NCI-H524 treated with DMSO at 0.1 percent for 48 hours (cell line): ENCODE measurements around the gene MYO3B.
A peak's percentile ranks its signal among the peaks of the same experiment; 100 is the strongest.
"Not testable (repeated sequence)": the region's sequence is repeated elsewhere in the genome, so short reads cannot be mapped to it uniquely, and the experiment has no call there.

Experiments
- DNase-seq: peaks from one replicate; lab custom pipeline; 2025; lab: John Stamatoyannopoulos, UW

MYO3B gene

DNA sequence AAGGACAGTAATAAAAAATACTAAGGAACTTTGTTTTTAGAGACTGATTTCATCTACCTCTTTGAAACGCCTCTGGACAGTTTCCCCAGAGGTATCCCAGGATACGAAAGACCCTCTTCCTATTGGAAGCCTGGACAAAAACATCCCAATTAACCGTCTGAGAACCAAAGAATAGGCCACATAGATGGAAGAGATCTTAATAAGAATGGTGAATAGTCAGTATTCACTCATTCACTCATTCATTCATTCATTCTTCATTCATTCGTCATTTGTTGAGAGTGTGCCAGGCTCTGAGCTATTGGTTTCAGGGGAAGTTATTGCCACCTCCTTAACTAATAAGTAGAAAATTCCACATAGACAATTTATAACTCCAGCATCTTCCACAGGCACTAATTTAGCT, 464.0 kb downstream of the MYO3B start:
- no peak for DNase-seq

- DNase-seq = peak; percentile 40
Observed at GRCh38 chr2:170643346-170643745, 465.4 kb downstream of the MYO3B start.

- no peak for DNase-seq
Observed at GRCh38 chr2:170647741-170648436, 469.9 kb downstream of the MYO3B start.

- no peak for DNase-seq
Observed at GRCh38 chr2:170651624-170652325, 473.8 kb downstream of the MYO3B start.

GRCh38 chr2:170652637-170653417, 474.9 kb downstream of the MYO3B start:
- DNase-seq = no peak

GRCh38 chr2:170656669-170657068, 478.7 kb downstream of the MYO3B start:
- DNase-seq = no peak

GRCh38 chr2:170660409-170660808, 482.5 kb downstream of the MYO3B start:
- DNase-seq = no peak

DNA sequence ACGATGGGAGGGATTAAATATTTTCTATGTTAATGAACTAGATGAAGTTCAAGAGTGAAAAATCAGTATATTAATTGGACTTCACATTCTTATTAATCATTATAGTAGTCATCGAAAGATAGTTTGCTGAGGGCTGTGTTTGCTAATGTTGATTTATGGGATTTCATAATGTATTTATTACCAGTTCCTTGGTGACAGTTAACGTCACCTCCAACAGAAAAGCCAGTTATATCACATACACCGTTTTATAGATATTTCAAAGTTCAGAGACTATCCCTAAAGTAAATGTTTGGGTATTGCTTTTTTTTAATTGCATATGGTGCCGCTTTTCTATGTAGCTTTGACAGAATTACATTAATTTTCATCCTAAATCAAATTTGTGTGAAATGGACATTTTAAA, 487.8 kb downstream of the MYO3B start:
- DNase-seq = no peak

DNA sequence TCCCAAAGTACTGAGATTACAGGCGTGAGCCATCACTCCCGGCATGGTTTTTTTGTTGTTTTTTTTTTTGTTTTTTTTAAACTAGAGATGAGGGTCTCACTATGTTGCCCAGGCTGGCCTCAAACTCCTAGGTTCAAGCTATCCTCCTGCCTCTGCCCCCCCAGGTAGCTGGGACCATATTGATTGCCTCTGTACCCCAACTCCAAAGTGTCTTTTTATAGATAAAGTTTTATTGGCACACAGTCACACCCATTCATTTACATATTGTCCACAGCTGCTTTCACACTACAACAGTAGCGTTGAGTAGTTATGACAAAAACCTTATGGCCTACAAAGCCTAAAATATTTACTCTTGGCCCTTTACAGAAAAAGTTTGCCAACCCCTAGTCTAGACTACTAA, 492.0 kb downstream of the MYO3B start:
- no peak for DNase-seq

GRCh38 chr2:170670651-170671050, 492.7 kb downstream of the MYO3B start:
- DNase-seq = no peak

DNA sequence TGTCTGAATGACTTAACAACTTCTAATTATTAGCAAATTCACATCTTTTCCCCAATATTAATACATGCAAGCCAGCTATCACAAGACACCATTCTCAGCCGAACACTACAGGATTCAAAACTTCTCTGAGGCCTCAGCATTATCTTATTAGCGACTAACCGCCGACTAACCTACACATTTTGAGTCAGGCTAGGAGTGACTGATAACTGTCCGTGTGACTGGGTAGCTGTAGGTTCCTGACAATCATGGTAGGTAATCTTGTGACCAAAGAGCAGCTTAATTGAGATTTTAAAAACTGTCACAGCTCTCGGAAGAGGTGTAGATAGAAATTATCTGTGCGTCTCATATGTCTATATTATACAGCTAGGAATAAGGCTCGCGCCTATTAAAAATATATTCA, 493.1 kb downstream of the MYO3B start:
- DNase-seq = no peak

DNA sequence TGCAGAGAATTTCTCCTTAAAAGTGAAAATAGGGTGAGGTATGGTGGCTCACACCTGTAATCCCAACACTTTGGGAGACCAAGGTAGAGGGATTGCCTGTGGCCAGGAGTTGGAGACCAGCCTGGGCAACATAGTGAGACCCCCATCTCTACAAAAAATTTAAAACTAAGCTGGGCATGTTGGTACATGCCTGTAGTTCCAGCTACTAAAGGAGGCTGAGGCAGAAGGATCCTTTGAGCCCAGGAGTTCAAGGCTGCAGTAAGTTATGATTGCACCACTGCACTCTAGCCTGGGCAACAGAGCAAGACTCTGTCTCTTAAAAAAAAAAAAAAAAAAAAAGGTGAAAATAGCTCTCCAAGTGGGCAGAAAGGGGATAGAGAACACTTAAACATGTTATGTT, 496.3 kb downstream of the MYO3B start:
- DNase-seq = not testable (repeated sequence)

- no peak for DNase-seq
Observed at GRCh38 chr2:170675701-170676100, 497.8 kb downstream of the MYO3B start.

DNA sequence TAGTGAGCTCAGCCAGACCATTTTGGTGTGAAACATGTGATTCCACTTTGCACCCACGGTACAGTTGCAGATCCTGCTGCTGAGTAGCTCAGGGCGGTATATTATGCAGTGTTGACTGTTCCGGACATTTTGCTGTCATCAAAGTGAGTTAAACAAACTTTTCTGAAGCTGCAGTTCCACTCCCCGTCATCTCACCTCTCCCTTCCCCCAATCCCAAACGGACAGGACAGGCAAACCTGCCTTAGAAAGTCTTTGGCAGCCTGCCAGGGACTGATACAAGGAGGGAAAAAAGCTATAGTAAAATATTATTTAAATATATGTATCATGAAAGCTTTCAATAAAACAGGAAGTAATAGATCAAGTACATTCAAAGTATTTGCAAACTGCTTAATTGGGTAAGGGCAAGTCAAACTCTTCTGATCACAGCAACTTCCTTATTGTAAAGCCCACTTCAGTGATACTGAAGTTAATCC, 501.7 kb downstream of the MYO3B start:
- DNase-seq = peak; percentile 52

DNA sequence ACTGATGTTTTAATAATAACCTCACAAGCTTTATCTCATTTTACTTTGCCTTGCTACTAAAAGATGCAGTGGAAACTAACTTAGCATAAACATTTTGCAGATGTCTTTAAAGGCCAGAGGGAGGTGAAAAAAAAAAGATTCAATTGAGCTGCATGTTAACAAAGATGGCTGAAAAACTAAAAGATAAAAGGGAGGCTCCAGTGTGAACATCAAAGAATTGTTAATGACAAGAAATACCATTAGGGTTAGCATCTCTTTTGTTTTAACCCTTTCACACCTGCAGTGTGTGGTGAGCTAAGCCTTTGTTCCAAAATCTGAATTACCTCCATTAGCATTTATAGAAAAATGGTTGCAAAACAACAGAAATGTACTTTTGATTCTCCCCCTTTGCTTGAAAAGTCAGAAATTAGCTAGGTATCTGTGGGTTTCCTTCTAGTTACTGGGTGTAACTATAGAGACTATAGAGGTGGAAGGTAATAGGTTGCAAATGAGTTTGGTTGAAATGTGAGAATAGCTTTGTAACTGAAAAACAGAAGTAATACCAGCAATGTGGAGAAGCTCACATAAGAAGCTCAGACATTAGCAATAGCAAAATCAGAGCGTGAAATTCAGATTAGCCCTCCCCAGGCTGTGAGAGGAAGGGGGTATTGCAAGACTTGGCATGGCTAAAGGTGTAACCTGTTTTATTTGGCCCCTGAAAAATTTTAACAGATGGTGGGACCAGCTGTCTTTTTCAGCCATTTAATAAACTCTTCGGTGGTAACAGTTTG, 502.4 kb downstream of the MYO3B start:
- DNase-seq = peak; percentile 82

DNA sequence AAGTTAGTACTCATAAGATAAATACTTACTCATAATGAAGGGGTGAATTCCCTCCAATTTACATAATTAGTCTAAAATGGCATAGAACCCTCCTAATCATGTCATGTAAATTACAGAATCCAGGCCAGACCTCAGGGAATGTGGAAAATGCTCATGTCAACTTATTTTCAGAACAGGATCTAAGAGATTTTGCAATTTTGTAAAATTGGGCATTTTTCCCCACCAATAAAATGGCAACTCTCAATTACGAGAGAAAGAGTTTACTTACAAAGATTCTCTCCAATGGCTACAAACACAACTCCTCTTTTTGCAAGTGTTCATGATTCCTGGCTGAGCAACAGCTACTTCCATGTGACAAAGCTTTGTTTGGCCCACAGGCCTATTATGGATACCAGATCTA, 503.4 kb downstream of the MYO3B start:
- no peak for DNase-seq

- DNase-seq = peak; percentile 50
Observed at GRCh38 chr2:170685591-170685990, 507.6 kb downstream of the MYO3B start.

GRCh38 chr2:170689481-170689880, 511.5 kb downstream of the MYO3B start:
- no peak for DNase-seq

DNA sequence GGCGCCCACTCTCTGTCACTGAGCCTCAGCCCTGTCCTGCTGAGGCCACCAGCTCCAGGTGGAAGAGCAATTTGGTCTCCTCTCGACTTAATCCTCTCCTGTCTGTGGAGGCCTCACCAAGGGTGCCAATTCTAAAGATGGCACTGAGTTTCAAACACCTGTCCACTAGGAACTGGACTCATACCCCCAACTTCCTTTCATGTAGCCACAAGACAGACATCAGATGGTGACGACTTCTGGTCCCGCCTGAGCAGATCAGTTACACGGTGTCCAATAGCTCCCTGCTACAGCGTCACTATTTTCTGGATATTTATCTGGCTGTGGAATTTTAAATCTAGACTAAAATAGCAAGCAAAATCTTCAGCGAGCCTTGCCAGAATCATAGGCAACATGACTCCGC, 512.7 kb downstream of the MYO3B start:
- peak; percentile 48 for DNase-seq

GRCh38 chr2:170694316-170694715, 516.4 kb downstream of the MYO3B start:
- DNase-seq = no peak

- DNase-seq = peak; percentile 17
Observed at GRCh38 chr2:170695521-170696410, 517.8 kb downstream of the MYO3B start.
